Activated B cell treated with CpG ODN at 0.5 μM for 24 hours (primary cell): ENCODE data around the gene TOMM6. TPM values are rescaled to one million over a fixed set of nuclear protein-coding genes. Genes with fewer than 3 reads are reported as not detected.

Source experiments
- ATAC-seq: fragments of 200-7000 bp; cut with Tn5 transposase; one replicate; pipeline ENCODE4 v1.10.0; 2021; ENCODE audit warnings: low read depth, mild to moderate bottlenecking, moderate library complexity
- CTCF ChIA-PET: fragments of 350-600 bp; sonication (Branson Sonifier 250); formaldehyde crosslinking; loops from one replicate; lab custom pipeline; 2021; ENCODE audit warnings: antibody characterized with exemption; lab: Charles Lee
- POLR2A ChIA-PET: fragments of 350-600 bp; sonication (Branson Sonifier 250); formaldehyde crosslinking; loops from one replicate; lab custom pipeline; 2021; ENCODE audit warnings: antibody characterized with exemption; lab: Charles Lee
- DNase-seq: peaks from one replicate; pipeline ENCODE4 v3.0.0; 2022
- H3K27ac Mint-ChIP-seq: one replicate; pipeline ENCODE4 v1.8.0; 2020; ENCODE audit warnings: mixed read lengths
- H3K27me3 Mint-ChIP-seq: one replicate; pipeline ENCODE4 v1.8.0; 2021; ENCODE audit warnings: mixed read lengths
- H3K36me3 Mint-ChIP-seq: one replicate; pipeline ENCODE4 v1.8.0; 2021; ENCODE audit warnings: low read depth, mixed read lengths
- H3K4me1 Mint-ChIP-seq: one replicate; pipeline ENCODE4 v1.8.0; 2021; ENCODE audit warnings: mixed read lengths
- H3K4me3 Mint-ChIP-seq: one replicate; pipeline ENCODE4 v1.8.0; 2020; ENCODE audit warnings: mild to moderate bottlenecking, mixed read lengths
- H3K9me3 Mint-ChIP-seq: one replicate; pipeline ENCODE4 v1.8.0; 2020; ENCODE audit warnings: mixed read lengths
- intact Hi-C: fragments of 100-400 bp; cut with micrococcal nuclease; formaldehyde crosslinking; loops from one replicate; pipeline ENCODE4 v1.15.1; 2024
- total RNA-seq: library from RNA; stranded (reverse); gene quantifications from 2 replicates; pipeline ENCODE4 v1.2.3, GENCODE V29; 2022
- TF ChIP-seq, protein P1 (sequence below): fragments of 200-600 bp; IDR thresholded peaks from one replicate; pipeline ENCODE4 v1.8.0; 2022; ENCODE audit warnings: antibody characterized with exemption, mild to moderate bottlenecking

TOMM6 gene
- 219 and 252 TPM in 2 replicates for total RNA-seq

DNA sequence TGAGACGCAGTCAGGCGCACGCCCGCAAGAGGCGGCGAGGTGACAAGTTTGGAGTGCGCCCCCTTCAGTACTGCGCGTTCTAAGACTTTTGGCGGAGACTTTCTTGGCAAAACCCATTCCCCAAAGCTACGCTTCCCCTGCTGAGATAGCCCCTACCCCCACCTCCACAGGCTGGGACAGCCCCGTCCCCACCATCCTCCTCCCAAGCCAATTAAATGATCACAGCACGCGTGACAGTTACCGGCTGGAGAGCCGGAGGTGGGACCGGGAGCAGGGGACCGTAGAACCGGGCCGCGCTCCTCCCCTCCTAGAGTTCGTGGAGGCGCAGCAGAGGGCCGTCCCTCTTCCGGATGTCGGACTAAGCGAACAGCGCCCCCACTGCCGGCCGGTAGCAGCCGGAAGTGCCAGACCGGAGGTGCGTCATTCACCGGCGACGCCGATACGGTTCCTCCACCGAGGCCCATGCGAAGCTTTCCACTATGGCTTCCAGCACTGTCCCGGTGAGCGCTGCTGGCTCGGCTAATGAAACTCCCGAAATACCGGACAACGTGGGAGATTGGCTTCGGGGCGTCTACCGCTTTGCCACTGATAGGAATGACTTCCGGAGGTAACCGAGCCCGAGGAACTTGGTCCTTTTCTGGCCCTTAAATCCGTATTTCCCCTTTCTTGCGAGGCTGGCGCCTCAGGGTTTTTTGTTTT lies at the start of gene TOMM6:
TOMM6 (plus strand) TSS at position 476 of the 699 bp plus-strand sequence; CDS start at position 480, 4 bp downstream.
- peaks cover 28% of the 10 kb centered on the region for H3K4me1 Mint-ChIP-seq
- ChIA-PET CTCF (interaction anchor here (0.6 to 6.7 kb wide), 25 partner anchors 12 to 599 kb away, joined by 3 to 51 read pairs (median 4); partner anchors contain the start of genes BYSL, CCND3, MED20 and TAF8), POLR2A (interaction anchor here (0.6 to 5.1 kb wide), 36 partner anchors 9 to 995 kb away, joined by 3 to 91 read pairs (median 4); partner anchors contain the start of genes BICRAL, BYSL, CCND3 and MED20)
- ATAC-seq (peak; percentile 83), DNase-seq (peak; percentile 91)
- no peaks in the 10 kb centered on the region for H3K27me3 Mint-ChIP-seq
- H3K27ac Mint-ChIP-seq = peak within 1 kb of the TSS; percentile 97
- peaks cover 37% of the 10 kb centered on the region for H3K36me3 Mint-ChIP-seq
- TF ChIP-seq, protein P1, sequence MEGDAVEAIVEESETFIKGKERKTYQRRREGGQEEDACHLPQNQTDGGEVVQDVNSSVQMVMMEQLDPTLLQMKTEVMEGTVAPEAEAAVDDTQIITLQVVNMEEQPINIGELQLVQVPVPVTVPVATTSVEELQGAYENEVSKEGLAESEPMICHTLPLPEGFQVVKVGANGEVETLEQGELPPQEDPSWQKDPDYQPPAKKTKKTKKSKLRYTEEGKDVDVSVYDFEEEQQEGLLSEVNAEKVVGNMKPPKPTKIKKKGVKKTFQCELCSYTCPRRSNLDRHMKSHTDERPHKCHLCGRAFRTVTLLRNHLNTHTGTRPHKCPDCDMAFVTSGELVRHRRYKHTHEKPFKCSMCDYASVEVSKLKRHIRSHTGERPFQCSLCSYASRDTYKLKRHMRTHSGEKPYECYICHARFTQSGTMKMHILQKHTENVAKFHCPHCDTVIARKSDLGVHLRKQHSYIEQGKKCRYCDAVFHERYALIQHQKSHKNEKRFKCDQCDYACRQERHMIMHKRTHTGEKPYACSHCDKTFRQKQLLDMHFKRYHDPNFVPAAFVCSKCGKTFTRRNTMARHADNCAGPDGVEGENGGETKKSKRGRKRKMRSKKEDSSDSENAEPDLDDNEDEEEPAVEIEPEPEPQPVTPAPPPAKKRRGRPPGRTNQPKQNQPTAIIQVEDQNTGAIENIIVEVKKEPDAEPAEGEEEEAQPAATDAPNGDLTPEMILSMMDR = peak; percentile 66
- H3K4me3 Mint-ChIP-seq = peak within 1 kb of the TSS; percentile 97
- intact Hi-C loops = loop anchor here (1.0 to 10.0 kb wide), 16 partner anchors 8 to 1107 kb away; partner anchors contain the start of genes BYSL, FOXP4, FRS3 and MED20
- H3K9me3 Mint-ChIP-seq = no peaks in the 10 kb centered on the region

DNA sequence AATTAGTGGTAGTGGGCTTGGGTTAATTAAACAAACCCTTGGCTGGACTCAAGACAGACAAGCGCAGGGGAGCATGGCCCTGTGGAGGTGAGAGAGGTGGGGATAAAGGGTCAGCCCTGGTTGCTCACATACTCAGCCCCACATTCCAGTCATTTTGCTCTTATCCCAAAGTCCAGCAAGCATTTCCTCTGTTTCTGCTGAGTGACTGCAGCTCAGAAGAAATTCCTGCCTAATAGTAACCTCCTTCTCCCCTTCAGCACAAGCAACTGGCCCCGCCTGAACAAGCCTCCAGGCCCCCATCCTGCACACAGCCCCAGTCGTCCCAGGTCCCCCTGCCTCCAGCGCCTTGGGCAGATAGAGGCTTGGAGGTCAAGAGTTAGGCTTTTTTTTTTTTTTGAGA lies 48.5 kb upstream of the TOMM6 start:
- ChIA-PET CTCF (interaction anchor here (0.6 kb wide), 1 partner anchor 26 kb away, joined by 4 read pairs; no protein-coding TSS in a partner anchor), POLR2A (interaction anchor here (0.7 kb wide), 1 partner anchor 33 kb away, joined by 3 read pairs; no protein-coding TSS in a partner anchor)
- H3K27me3 Mint-ChIP-seq = no peaks in the 10 kb centered on the region

DNA sequence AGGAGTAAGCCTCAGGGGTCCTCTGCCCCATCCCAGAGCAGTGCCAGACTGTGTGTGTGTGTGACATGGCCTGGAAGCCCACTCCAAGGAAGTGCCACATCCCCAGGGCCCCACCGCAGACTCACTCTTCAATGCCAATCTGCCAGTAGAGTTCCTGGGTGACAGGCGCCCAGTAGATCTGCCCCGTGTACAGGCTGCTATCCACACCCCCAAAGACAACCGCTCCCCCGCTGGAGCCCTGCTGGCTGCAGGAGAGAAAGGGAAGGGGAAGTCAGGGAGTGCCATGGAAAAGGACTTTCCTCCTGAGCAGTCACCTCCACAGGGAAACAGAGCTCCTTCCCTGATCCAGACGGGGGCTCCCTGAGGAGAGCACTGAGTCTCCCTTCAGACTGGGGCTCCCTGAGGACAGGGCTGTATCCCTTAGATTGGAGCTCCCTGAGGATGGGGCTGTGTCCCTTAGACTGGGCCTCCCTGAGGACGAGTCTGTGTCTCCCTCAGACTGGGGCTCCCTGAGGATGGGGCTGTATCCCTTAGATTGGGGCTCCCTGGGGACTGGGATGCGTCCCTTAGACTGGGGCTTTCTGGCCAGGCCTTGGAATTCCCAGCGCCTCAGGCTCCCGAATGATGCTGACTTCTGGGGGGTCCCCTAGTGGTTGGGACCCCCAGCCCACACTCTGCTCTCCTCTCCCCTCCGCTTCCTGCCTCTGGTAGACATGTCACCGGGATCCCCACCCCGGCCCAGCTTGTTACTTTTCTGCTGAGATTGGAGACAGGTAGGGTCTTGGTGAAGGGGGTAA lies 46.9 kb upstream of the TOMM6 start:
- no peak overlapping the region for H3K27ac Mint-ChIP-seq
- H3K4me3 Mint-ChIP-seq = no peak overlapping the region
- H3K9me3 Mint-ChIP-seq = no peaks in the 10 kb centered on the region
- no peak for DNase-seq
- POLR2A ChIA-PET = interaction anchor here (0.7 kb wide), 1 partner anchor 17 kb away, joined by 3 read pairs; no protein-coding TSS in a partner anchor
- H3K36me3 Mint-ChIP-seq = no peaks in the 10 kb centered on the region
- H3K27me3 Mint-ChIP-seq = no peaks in the 10 kb centered on the region
- CTCF ChIA-PET = no interaction called here
- no peak for ATAC-seq
- peaks cover 3% of the 10 kb centered on the region for H3K4me1 Mint-ChIP-seq
- intact Hi-C loops = no loop called here
- TF ChIP-seq, protein P1 = no peak

More for the DNA sequence above, 48.5 kb upstream of the TOMM6 start:
- H3K27ac Mint-ChIP-seq = no peak overlapping the region
- no peaks in the 10 kb centered on the region for H3K36me3 Mint-ChIP-seq
- DNase-seq (no peak), ATAC-seq (no peak)
- H3K4me3 Mint-ChIP-seq = no peak overlapping the region
- intact Hi-C loops = no loop called here
- TF ChIP-seq, protein P1 = no peak
- no peaks in the 10 kb centered on the region for H3K9me3 Mint-ChIP-seq
- peaks cover 4% of the 10 kb centered on the region for H3K4me1 Mint-ChIP-seq

DNA sequence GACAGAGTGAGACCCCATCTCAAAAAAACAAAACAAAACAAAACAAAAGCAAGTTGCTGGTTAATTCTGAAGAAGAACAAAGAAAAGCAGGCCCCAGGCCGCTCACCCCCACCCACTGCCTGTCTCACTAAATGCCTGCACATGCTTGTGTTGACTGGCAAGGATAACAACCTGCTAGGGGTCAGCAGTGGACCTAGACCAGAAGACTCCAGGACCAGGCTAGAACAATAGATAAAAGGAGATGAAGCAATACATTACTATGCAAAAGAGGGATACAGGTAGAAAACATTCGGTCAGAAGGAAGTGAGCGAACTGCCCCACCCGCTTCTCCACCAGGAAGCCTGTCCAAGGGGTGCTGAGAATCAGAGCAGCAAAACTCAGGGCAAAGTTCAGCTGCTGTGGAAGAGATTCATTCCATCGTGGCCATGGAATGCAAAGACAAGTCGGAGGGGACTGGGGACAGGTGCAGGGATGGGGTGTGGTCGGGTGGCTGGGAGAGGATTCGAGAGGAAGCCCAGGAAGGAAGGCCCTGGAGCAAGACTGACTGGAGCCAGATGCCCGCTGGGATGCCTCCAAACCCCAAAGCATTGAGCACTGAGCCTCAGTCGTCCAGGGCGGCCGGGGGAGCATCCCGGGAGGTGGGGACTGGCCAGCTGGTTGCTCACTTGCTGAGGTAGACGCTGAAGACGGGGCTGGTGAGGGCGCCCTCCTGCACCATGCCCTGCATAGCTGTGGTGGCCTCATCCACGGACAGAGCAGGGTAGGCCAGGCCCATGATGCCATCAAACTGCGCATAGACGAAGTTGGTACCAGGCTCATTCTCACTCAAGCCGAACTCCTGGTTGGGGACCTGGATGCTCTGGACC lies 45.6 kb upstream of the TOMM6 start:
- no peak overlapping the region for H3K4me3 Mint-ChIP-seq
- no peak overlapping the region for H3K27ac Mint-ChIP-seq
- no peaks in the 10 kb centered on the region for H3K27me3 Mint-ChIP-seq
- no peaks in the 10 kb centered on the region for H3K9me3 Mint-ChIP-seq
- no peaks in the 10 kb centered on the region for H3K4me1 Mint-ChIP-seq
- no peaks in the 10 kb centered on the region for H3K36me3 Mint-ChIP-seq
- DNase-seq (no peak), ATAC-seq (no peak)
- POLR2A ChIA-PET = no interaction called here
- TF ChIP-seq, protein P1 = no peak
- CTCF ChIA-PET = no interaction called here
- intact Hi-C loops = no loop called here
